Liver (tissue), 3 donors: ENCODE data around the gene MYO9B.

Source experiments
- CTCF ChIP-seq: fragments of 150-350 bp; IDR thresholded peaks from 2 replicates; pipeline ENCODE4 v1.5.1; 2017; ENCODE audit warnings: improper control_type of control experiment, low read depth, low read length; ENCODE audit not compliant: missing input control
- FOXA1 ChIP-seq: IDR thresholded peaks from 2 replicates; pipeline ENCODE4 v1.6.1; 2016; ENCODE audit warnings: antibody characterized with exemption
- GABPA ChIP-seq, 2 donors: IDR thresholded peaks in 1 of 2; conservative IDR thresholded peaks in 1 of 2; 2 replicates each; pipeline ENCODE4 v1.6.1; 2016; ENCODE audit warnings: antibody characterized with exemption in 2 of 2, mild to moderate bottlenecking in 1 of 2, moderate library complexity in 1 of 2
- HNF4G ChIP-seq: IDR thresholded peaks from 2 replicates; pipeline ENCODE4 v1.6.1; 2016; ENCODE audit warnings: antibody characterized with exemption
- NR2F2 ChIP-seq: IDR thresholded peaks from 2 replicates; pipeline ENCODE4 v1.6.1; 2016; ENCODE audit warnings: antibody characterized with exemption
- RAD21 ChIP-seq, 2 donors: IDR thresholded peaks; 2 replicates each; pipeline ENCODE4 v1.6.1; 2016; ENCODE audit warnings: antibody characterized with exemption in 2 of 2, mild to moderate bottlenecking in 2 of 2
- SP1 ChIP-seq: IDR thresholded peaks from 2 replicates; pipeline ENCODE4 v1.6.1; 2018; ENCODE audit warnings: antibody characterized with exemption, mild to moderate bottlenecking
- TF ChIP-seq, protein P1 (sequence below): IDR thresholded peaks from 2 replicates; pipeline ENCODE4 v1.6.1; 2016; ENCODE audit warnings: antibody characterized with exemption
- TF ChIP-seq, protein P2 (sequence below): IDR thresholded peaks from 2 replicates; pipeline ENCODE4 v1.6.1; 2016; ENCODE audit warnings: antibody characterized with exemption, mild to moderate bottlenecking
- donor health status: healthy.
- donor health status: healthy.

DNA sequence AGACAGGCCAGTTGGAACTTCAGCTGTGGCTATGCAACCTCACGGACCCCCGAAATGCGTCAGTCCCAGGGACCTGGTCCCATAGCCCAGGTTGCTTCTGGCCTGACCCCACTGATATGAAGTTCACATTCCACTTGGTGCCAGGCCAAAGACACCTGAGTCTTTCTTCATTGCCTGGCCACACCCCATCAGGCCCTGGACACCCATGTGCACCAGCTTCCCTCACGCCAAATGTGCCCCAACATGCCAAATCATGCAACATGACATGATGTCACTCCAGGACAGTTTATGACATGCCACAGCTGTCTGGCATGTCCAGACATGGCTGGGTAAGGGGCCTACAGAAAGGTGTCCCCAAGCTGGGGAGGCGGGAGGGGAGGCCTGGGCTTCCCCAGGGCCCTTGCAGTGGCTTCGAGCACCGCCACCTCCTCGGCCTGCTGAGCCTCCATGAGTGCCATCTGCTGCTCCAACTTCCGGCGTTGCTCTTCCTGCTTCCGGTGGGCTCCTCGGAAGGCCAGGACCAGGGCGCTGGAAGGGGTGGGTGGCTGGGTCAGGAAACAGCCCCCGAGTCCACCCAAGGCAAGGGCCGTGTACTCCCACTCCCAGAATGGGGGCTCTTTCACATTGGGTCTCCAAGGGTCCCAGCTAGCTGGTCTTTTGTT, 174.4 kb downstream of the MYO9B start:
- TF ChIP-seq CTCF = no peak
- TF ChIP-seq GABPA (IDR thresholded peaks at IDR 0.05 in 1 of 2, conservative IDR thresholded peaks at IDR 0.05 in 1 of 2) = no peak
- no peak for TF ChIP-seq HNF4G
- TF ChIP-seq, protein P1, sequence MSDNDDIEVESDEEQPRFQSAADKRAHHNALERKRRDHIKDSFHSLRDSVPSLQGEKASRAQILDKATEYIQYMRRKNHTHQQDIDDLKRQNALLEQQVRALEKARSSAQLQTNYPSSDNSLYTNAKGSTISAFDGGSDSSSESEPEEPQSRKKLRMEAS = no peak
- no peak for TF ChIP-seq SP1
- no peak for TF ChIP-seq NR2F2
- no peak for TF ChIP-seq RAD21 (IDR thresholded peaks at IDR 0.05)
- no peak for TF ChIP-seq FOXA1
- TF ChIP-seq, protein P2, sequence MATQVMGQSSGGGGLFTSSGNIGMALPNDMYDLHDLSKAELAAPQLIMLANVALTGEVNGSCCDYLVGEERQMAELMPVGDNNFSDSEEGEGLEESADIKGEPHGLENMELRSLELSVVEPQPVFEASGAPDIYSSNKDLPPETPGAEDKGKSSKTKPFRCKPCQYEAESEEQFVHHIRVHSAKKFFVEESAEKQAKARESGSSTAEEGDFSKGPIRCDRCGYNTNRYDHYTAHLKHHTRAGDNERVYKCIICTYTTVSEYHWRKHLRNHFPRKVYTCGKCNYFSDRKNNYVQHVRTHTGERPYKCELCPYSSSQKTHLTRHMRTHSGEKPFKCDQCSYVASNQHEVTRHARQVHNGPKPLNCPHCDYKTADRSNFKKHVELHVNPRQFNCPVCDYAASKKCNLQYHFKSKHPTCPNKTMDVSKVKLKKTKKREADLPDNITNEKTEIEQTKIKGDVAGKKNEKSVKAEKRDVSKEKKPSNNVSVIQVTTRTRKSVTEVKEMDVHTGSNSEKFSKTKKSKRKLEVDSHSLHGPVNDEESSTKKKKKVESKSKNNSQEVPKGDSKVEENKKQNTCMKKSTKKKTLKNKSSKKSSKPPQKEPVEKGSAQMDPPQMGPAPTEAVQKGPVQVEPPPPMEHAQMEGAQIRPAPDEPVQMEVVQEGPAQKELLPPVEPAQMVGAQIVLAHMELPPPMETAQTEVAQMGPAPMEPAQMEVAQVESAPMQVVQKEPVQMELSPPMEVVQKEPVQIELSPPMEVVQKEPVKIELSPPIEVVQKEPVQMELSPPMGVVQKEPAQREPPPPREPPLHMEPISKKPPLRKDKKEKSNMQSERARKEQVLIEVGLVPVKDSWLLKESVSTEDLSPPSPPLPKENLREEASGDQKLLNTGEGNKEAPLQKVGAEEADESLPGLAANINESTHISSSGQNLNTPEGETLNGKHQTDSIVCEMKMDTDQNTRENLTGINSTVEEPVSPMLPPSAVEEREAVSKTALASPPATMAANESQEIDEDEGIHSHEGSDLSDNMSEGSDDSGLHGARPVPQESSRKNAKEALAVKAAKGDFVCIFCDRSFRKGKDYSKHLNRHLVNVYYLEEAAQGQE = no peak
